T-helper 1 cell treated with Interleukin-12 subunit alpha and Interleukin-12 subunit beta and Interleukin-4 antibody, amounts not matched to agents 30 μg/mL and 1 μg/mL, for 36 hours (primary cell): Measurements from ENCODE around the gene ADCYAP1R1.

Source experiments
- H3K27ac Mint-ChIP-seq: one replicate; pipeline ENCODE4 v1.8.0; 2021; ENCODE audit warnings: mild to moderate bottlenecking, mixed read lengths
- H3K27me3 Mint-ChIP-seq: one replicate; pipeline ENCODE4 v1.8.0; 2021; ENCODE audit warnings: low read depth, mixed read lengths
- H3K36me3 Mint-ChIP-seq: one replicate; pipeline ENCODE4 v1.8.0; 2021; ENCODE audit warnings: low read depth, mixed read lengths
- H3K4me1 Mint-ChIP-seq: one replicate; pipeline ENCODE4 v1.8.0; 2021; ENCODE audit warnings: low read depth, mixed read lengths
- H3K4me3 Mint-ChIP-seq: one replicate; pipeline ENCODE4 v1.8.0; 2021; ENCODE audit warnings: mild to moderate bottlenecking, moderate library complexity, mixed read lengths
- H3K9me3 Mint-ChIP-seq: one replicate; pipeline ENCODE4 v1.8.0; 2021; ENCODE audit warnings: mixed read lengths

The ADCYAP1R1 gene

DNA sequence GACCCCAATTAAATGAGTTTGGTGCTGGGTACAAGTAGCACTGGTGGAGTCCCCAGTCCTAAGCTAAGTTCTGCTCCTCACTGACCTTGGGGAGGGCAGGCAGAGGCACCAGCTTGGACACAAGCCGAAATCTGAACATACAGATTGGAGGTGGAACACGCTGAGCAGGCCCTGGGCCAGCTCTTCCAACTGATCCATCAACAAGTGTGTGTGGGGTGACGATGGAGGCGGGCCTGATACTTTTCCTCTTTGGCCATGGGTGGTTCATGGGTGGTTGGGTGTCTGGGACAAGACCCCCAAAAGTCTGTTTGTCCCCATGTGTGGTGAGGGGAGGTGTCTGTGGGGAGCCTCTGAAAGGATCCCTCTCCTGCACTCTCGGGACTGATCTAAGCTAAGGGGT, 1.9 kb downstream of the ADCYAP1R1 start:
- no peaks in the 10 kb centered on the region for H3K9me3 Mint-ChIP-seq
- no peak overlapping the region for H3K27ac Mint-ChIP-seq
- H3K27me3 Mint-ChIP-seq: peaks cover 51% of the 10 kb centered on the region
- no peak overlapping the region for H3K4me3 Mint-ChIP-seq
- no peaks in the 10 kb centered on the region for H3K4me1 Mint-ChIP-seq
- peaks cover 2% of the 10 kb centered on the region for H3K36me3 Mint-ChIP-seq

- Mint-ChIP-seq H3K36me3 (peaks cover 2% of the 10 kb centered on the region), H3K9me3 (no peaks in the 10 kb centered on the region), H3K27ac (no peak overlapping the region), H3K4me1 (no peaks in the 10 kb centered on the region), H3K27me3 (peaks cover 49% of the 10 kb centered on the region), H3K4me3 (no peak overlapping the region)
Observed at GRCh38 chr7:31054608-31055278, 2.6 kb downstream of the ADCYAP1R1 start.

GRCh38 chr7:31055471-31055870, 3.4 kb downstream of the ADCYAP1R1 start:
- peaks cover 43% of the 10 kb centered on the region for H3K27me3 Mint-ChIP-seq
- no peaks in the 10 kb centered on the region for H3K4me1 Mint-ChIP-seq
- H3K27ac Mint-ChIP-seq: no peak overlapping the region
- H3K4me3 Mint-ChIP-seq: no peak overlapping the region
- H3K9me3 Mint-ChIP-seq: no peaks in the 10 kb centered on the region
- peaks cover 2% of the 10 kb centered on the region for H3K36me3 Mint-ChIP-seq

GRCh38 chr7:31056775-31057346, 4.8 kb downstream of the ADCYAP1R1 start:
- H3K9me3 Mint-ChIP-seq: no peaks in the 10 kb centered on the region
- H3K4me3 Mint-ChIP-seq: no peak overlapping the region
- peaks cover 29% of the 10 kb centered on the region for H3K27me3 Mint-ChIP-seq
- no peaks in the 10 kb centered on the region for H3K36me3 Mint-ChIP-seq
- no peak overlapping the region for H3K27ac Mint-ChIP-seq
- H3K4me1 Mint-ChIP-seq: no peaks in the 10 kb centered on the region

GRCh38 chr7:31058122-31058521, 6.0 kb downstream of the ADCYAP1R1 start:
- Mint-ChIP-seq H3K27me3 (peaks cover 22% of the 10 kb centered on the region), H3K36me3 (no peaks in the 10 kb centered on the region), H3K4me3 (no peak overlapping the region), H3K27ac (no peak overlapping the region), H3K4me1 (no peaks in the 10 kb centered on the region), H3K9me3 (no peaks in the 10 kb centered on the region)

- no peak overlapping the region for H3K4me3 Mint-ChIP-seq
- no peak overlapping the region for H3K27ac Mint-ChIP-seq
- peaks cover 18% of the 10 kb centered on the region for H3K27me3 Mint-ChIP-seq
- H3K9me3 Mint-ChIP-seq: no peaks in the 10 kb centered on the region
- no peaks in the 10 kb centered on the region for H3K36me3 Mint-ChIP-seq
- no peaks in the 10 kb centered on the region for H3K4me1 Mint-ChIP-seq
Observed at GRCh38 chr7:31058688-31059087, 6.6 kb downstream of the ADCYAP1R1 start.

GRCh38 chr7:31059551-31059950, 7.4 kb downstream of the ADCYAP1R1 start:
- Mint-ChIP-seq H3K27me3 (peaks cover 12% of the 10 kb centered on the region), H3K36me3 (no peaks in the 10 kb centered on the region), H3K4me3 (no peak overlapping the region), H3K9me3 (no peaks in the 10 kb centered on the region), H3K4me1 (no peaks in the 10 kb centered on the region), H3K27ac (no peak overlapping the region)

GRCh38 chr7:31061185-31061584, 9.1 kb downstream of the ADCYAP1R1 start:
- no peaks in the 10 kb centered on the region for H3K36me3 Mint-ChIP-seq
- H3K27ac Mint-ChIP-seq: no peak overlapping the region

GRCh38 chr7:31062746-31063435, 10.8 kb downstream of the ADCYAP1R1 start:
- no peaks in the 10 kb centered on the region for H3K9me3 Mint-ChIP-seq
- H3K36me3 Mint-ChIP-seq: no peaks in the 10 kb centered on the region
- no peak overlapping the region for H3K27ac Mint-ChIP-seq
- no peaks in the 10 kb centered on the region for H3K4me1 Mint-ChIP-seq
- no peak overlapping the region for H3K4me3 Mint-ChIP-seq
- H3K27me3 Mint-ChIP-seq: no peaks in the 10 kb centered on the region

More at GRCh38 chr7:31061185-31061584, 9.1 kb downstream of the ADCYAP1R1 start:
- H3K4me1 Mint-ChIP-seq: no peaks in the 10 kb centered on the region
- peaks cover 7% of the 10 kb centered on the region for H3K27me3 Mint-ChIP-seq
- no peak overlapping the region for H3K4me3 Mint-ChIP-seq
- H3K9me3 Mint-ChIP-seq: no peaks in the 10 kb centered on the region

DNA sequence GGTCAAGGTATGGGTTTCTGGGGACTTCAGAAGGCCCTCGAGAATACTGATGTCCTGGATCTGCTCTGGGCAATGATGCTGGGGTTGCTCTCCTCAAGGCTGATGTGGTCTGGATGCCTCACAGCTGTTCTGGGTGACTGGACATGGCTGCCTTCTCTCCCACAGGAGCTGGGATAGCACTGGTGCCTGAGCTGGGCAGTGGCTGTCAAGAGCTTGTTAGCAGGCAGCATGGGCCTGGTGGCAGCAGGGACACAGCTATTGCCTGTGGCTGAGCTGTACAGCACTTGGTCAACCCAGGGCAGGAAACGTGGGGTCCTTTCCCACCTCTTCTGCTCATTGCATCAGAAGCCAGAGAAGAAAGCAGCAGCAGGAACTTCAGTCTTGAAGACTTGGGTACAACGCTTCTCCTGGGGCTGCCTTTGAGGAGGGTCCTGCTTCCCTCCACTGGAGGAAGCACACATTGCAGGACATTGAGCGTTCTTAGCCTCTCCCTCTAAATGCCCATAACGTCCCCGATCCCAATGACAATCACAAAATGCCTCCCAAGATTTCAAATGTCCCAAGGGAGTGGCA, 13.0 kb downstream of the ADCYAP1R1 start:
- Mint-ChIP-seq H3K36me3 (no peaks in the 10 kb centered on the region), H3K9me3 (no peaks in the 10 kb centered on the region), H3K27ac (no peak overlapping the region), H3K27me3 (no peaks in the 10 kb centered on the region), H3K4me1 (no peaks in the 10 kb centered on the region), H3K4me3 (no peak overlapping the region)

- Mint-ChIP-seq H3K4me3 (no peak overlapping the region), H3K9me3 (no peaks in the 10 kb centered on the region), H3K36me3 (no peaks in the 10 kb centered on the region), H3K27me3 (no peaks in the 10 kb centered on the region), H3K27ac (no peak overlapping the region), H3K4me1 (no peaks in the 10 kb centered on the region)
Observed at GRCh38 chr7:31065840-31066239, 13.7 kb downstream of the ADCYAP1R1 start.

- H3K4me3 Mint-ChIP-seq: no peak overlapping the region
- H3K9me3 Mint-ChIP-seq: no peaks in the 10 kb centered on the region
- H3K4me1 Mint-ChIP-seq: no peaks in the 10 kb centered on the region
- no peaks in the 10 kb centered on the region for H3K27me3 Mint-ChIP-seq
- H3K36me3 Mint-ChIP-seq: no peaks in the 10 kb centered on the region
- H3K27ac Mint-ChIP-seq: no peak overlapping the region
Observed at GRCh38 chr7:31066516-31067130, 14.5 kb downstream of the ADCYAP1R1 start.

DNA sequence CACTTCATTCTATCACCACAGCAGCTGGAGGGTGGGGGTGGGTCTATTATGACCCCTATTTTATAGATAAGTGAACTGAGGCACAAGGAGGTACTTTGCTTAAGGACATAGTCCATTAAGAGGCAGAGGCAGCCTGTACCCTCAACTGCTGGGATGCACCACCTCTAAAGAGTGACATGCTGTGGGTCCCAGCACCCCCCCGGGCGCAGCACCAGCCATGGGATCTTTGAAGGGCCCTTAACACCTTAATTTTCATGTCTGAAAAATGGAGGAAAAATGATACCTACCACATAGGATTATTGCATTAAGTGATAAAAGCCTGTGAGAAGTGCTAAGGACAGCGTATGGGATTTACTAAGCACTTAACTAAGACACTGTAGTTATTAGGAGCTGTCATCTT, 15.4 kb downstream of the ADCYAP1R1 start:
- H3K4me1 Mint-ChIP-seq: no peaks in the 10 kb centered on the region
- no peak overlapping the region for H3K27ac Mint-ChIP-seq
- H3K36me3 Mint-ChIP-seq: no peaks in the 10 kb centered on the region
- no peaks in the 10 kb centered on the region for H3K27me3 Mint-ChIP-seq
- no peak overlapping the region for H3K4me3 Mint-ChIP-seq
- H3K9me3 Mint-ChIP-seq: no peaks in the 10 kb centered on the region

- Mint-ChIP-seq H3K36me3 (no peaks in the 10 kb centered on the region), H3K4me3 (no peak overlapping the region), H3K27me3 (no peaks in the 10 kb centered on the region), H3K9me3 (no peaks in the 10 kb centered on the region), H3K27ac (no peak overlapping the region), H3K4me1 (no peaks in the 10 kb centered on the region)
Observed at GRCh38 chr7:31068006-31068675, 16.0 kb downstream of the ADCYAP1R1 start.
